GM12878 (cell line): ENCODE measurements around the gene ARHGAP30. TPM values are rescaled to one million over a fixed set of nuclear protein-coding genes. Genes with fewer than 3 reads are reported as not detected.

ENCODE experiments used
- ASH2L ChIP-seq: fragments of 300-600, 200-600 bp; sonication (generic); IDR thresholded peaks from 2 replicates; pipeline ENCODE4 v1.6.1; 2017; ENCODE audit warnings: low read depth, mild to moderate bottlenecking, borderline replicate concordance
- BHLHE40 ChIP-seq, 2 experiments: fragments of 450-650 bp in 1 of 2; IDR thresholded peaks; 2 replicates each; pipeline ENCODE4 v1.6.1; 2011 to 2017; ENCODE audit warnings: low read depth in 2 of 2, borderline replicate concordance in 1 of 2, improper control_type of control experiment in 1 of 2, low read length in 1 of 2, mild to moderate bottlenecking in 1 of 2
- BMI1 ChIP-seq: fragments of 450-650 bp; IDR thresholded peaks from 2 replicates; pipeline ENCODE4 v1.6.1; 2016; ENCODE audit warnings: mild to moderate bottlenecking, moderate library complexity, borderline replicate concordance
- CBX5 ChIP-seq: sonication (generic); IDR thresholded peaks from 2 replicates; pipeline ENCODE4 v1.6.1; 2016; ENCODE audit warnings: low read depth, moderate library complexity, mild to moderate bottlenecking, inconsistent platforms
- EED ChIP-seq: sonication (generic); IDR thresholded peaks from 2 replicates; pipeline ENCODE4 v1.6.1; 2016; ENCODE audit warnings: antibody characterized with exemption, low read depth
- EP300 ChIP-seq, 2 experiments: fragments of 150-350 bp in 1 of 2; IDR thresholded peaks; 2 replicates each; pipeline ENCODE4 v1.6.1; 2011 to 2012; ENCODE audit warnings: low read depth in 2 of 2, low read length in 2 of 2, borderline replicate concordance in 1 of 2, improper control_type of control experiment in 1 of 2, inconsistent platforms in 1 of 2; ENCODE audit not compliant: control insufficient read depth in 1 of 2
- ETV6 ChIP-seq, 2 experiments: fragments of 450-650 bp in 1 of 2; IDR thresholded peaks in 1 of 2; conservative IDR thresholded peaks in 1 of 2; 2 replicates each; pipeline ENCODE4 v1.6.1; 2014; ENCODE audit warnings: antibody characterized with exemption in 1 of 2, borderline replicate concordance in 1 of 2, low read depth in 1 of 2, mild to moderate bottlenecking in 1 of 2, moderate library complexity in 1 of 2
- GABPA ChIP-seq: IDR thresholded peaks from 2 replicates; pipeline ENCODE4 v1.6.1; 2014; ENCODE audit warnings: antibody characterized with exemption, low read depth, mild to moderate bottlenecking, inconsistent platforms
- GATAD2B ChIP-seq: fragments of 450-650 bp; conservative IDR thresholded peaks from 2 replicates; pipeline ENCODE4 v1.6.1; 2017; ENCODE audit warnings: low read depth, mild to moderate bottlenecking, moderate library complexity
- IRF4 ChIP-seq: IDR thresholded peaks from 2 replicates; pipeline ENCODE4 v1.6.1; 2011; ENCODE audit warnings: low read depth, low read length
- MTA2 ChIP-seq: fragments of 450-650 bp; IDR thresholded peaks from 2 replicates; pipeline ENCODE4 v1.6.1; 2016; ENCODE audit warnings: low read depth, mild to moderate bottlenecking, moderate library complexity
- NFYB ChIP-seq: IDR thresholded peaks from 2 replicates; pipeline ENCODE4 v1.6.1; 2011; ENCODE audit warnings: low read depth, mild to moderate bottlenecking, low read length, improper control_type of control experiment, moderate library complexity; ENCODE audit not compliant: insufficient read depth
- NR2C1 ChIP-seq: fragments of 450-650 bp; IDR thresholded peaks from 2 replicates; pipeline ENCODE4 v1.6.1; 2017; ENCODE audit warnings: antibody characterized with exemption, mild to moderate bottlenecking, moderate library complexity
- POLR2A ChIP-seq: IDR thresholded peaks from 2 replicates; pipeline ENCODE4 v1.6.1; 2011; ENCODE audit warnings: low read depth, mild to moderate bottlenecking, low read length
- POLR2AphosphoS5 ChIP-seq: IDR thresholded peaks from 2 replicates; pipeline ENCODE4 v1.6.1; 2011; ENCODE audit warnings: mild to moderate bottlenecking, low read length, inconsistent platforms
- SIN3A ChIP-seq: IDR thresholded peaks from 2 replicates; pipeline ENCODE4 v1.6.1; 2012; ENCODE audit warnings: low read depth, low read length, improper control_type of control experiment
- SMAD1 ChIP-seq: fragments of 450-650 bp; IDR thresholded peaks from 2 replicates; pipeline ENCODE4 v1.6.1; 2018; ENCODE audit warnings: mild to moderate bottlenecking, low read depth; ENCODE audit not compliant: partially characterized antibody
- SMARCA5 ChIP-seq: fragments of 450-650 bp; IDR thresholded peaks from 2 replicates; pipeline ENCODE4 v1.6.1; 2017; ENCODE audit warnings: mild to moderate bottlenecking
- SPI1 ChIP-seq: IDR thresholded peaks from 2 replicates; pipeline ENCODE4 v1.6.1; 2011; ENCODE audit warnings: low read depth, mild to moderate bottlenecking, low read length, moderate library complexity, borderline replicate concordance; ENCODE audit not compliant: insufficient read depth
- TBL1XR1 ChIP-seq: IDR thresholded peaks from 2 replicates; pipeline ENCODE4 v1.6.1; 2012; ENCODE audit warnings: low read depth, low read length, improper control_type of control experiment
- ZNF24 ChIP-seq: fragments of 450-650 bp; IDR thresholded peaks from 2 replicates; pipeline ENCODE4 v1.6.1; 2017; ENCODE audit warnings: antibody characterized with exemption, mild to moderate bottlenecking
- polyA plus RNA-seq, 11 experiments: library from polyadenylated mRNA; depleted of rRNA in 4 of 11; unstranded in 6 of 11; stranded (reverse) in 5 of 11; fragments of >200 nt; fragmentation: Nextera tagmentation in 4 of 11; fragmentation: Illumina TruSeq in 1 of 11; extraction: Ambion mirVana in 4 of 11; extraction: Trizol in 1 of 11; gene quantifications; 1 replicate in 1 of 11; 2 replicates in 10 of 11; pipeline versions ENCODE4 v1.2.1 to v1.2.3, GENCODE V29; 2011 to 2016; ENCODE audit warnings: inconsistent platforms in 2 of 11, missing spikeins in 2 of 11, low read depth in 1 of 11
- total RNA-seq, 4 experiments: library from RNA; depleted of rRNA in 3 of 4; stranded (reverse); fragments of >200 nt in 3 of 4; fragmentation: Illumina TruSeq in 1 of 4; extraction: Trizol in 1 of 4; gene quantifications; 2 replicates each; pipeline versions ENCODE4 v1.2.1 to v1.2.3, GENCODE V29; 2013 to 2021
- TF ChIP-seq, protein P1 (sequence below): fragments of 450-650 bp; formaldehyde crosslinking; IDR thresholded peaks from 2 replicates; pipeline ENCODE4 v1.5.0; 2022; ENCODE audit warnings: mild to moderate bottlenecking, missing genetic modification characterization
- TF ChIP-seq, protein P2 (sequence below): fragments of 450-650 bp; IDR thresholded peaks from 2 replicates; pipeline ENCODE4 v1.6.1; 2016; ENCODE audit warnings: mild to moderate bottlenecking
- TF ChIP-seq, protein P3 (sequence below): IDR thresholded peaks from 2 replicates; pipeline ENCODE4 v1.6.1; 2012; ENCODE audit warnings: low read depth, low read length, improper control_type of control experiment

The ARHGAP30 gene
- total and polyA plus RNA-seq, 10 of the 15 experiments (the other 5 are each of a cell fraction or from before 2014, with no cell fraction given): 12.9 to 143 (median 76.3) TPM

DNA sequence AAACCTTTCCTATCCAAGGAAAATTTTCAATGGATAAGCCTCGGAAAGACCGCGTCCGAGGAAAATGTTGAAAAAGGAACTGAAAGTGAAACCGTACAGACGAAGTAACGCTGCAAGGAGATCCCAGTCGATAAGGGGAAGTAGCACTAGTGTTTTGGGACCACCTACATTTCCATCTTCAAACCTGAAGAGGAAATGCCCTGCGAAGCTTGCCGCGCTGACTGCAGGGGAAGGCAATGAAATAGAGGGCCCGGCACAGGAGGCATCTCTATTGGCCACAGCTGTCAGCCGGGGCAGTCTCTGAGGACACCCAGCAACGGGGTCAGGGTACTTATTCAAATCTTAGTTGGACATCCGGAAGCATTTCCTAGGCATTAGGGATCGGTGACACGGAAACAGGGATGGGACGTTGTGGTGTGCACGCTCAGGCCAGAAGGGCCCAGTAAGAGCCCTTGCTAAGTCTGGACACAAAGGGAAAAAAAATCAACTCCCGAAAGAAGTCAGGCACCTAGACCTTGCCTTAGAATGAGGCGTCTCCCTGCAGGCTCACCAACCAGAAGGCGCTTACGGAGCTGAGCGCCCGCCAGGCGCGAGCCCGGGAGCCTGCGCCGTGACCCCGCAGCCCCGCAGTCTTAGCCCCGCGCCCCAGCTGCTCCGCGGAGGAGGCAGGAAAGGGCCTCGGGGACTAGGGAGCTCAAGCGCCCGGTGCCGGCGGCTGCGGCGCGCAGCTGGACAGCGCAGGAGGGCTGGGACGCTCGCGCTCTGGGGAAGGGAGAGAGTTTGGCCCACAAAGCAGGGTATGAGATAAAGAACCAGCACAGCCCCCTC, 24.6 kb downstream of the ARHGAP30 start (continued):
- TF ChIP-seq, protein P1, sequence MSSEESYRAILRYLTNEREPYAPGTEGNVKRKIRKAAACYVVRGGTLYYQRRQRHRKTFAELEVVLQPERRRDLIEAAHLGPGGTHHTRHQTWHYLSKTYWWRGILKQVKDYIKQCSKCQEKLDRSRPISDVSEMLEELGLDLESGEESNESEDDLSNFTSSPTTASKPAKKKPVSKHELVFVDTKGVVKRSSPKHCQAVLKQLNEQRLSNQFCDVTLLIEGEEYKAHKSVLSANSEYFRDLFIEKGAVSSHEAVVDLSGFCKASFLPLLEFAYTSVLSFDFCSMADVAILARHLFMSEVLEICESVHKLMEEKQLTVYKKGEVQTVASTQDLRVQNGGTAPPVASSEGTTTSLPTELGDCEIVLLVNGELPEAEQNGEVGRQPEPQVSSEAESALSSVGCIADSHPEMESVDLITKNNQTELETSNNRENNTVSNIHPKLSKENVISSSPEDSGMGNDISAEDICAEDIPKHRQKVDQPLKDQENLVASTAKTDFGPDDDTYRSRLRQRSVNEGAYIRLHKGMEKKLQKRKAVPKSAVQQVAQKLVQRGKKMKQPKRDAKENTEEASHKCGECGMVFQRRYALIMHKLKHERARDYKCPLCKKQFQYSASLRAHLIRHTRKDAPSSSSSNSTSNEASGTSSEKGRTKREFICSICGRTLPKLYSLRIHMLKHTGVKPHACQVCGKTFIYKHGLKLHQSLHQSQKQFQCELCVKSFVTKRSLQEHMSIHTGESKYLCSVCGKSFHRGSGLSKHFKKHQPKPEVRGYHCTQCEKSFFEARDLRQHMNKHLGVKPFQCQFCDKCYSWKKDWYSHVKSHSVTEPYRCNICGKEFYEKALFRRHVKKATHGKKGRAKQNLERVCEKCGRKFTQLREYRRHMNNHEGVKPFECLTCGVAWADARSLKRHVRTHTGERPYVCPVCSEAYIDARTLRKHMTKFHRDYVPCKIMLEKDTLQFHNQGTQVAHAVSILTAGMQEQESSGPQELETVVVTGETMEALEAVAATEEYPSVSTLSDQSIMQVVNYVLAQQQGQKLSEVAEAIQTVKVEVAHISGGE (CRISPR knock-in tag): no peak
- TF ChIP-seq, protein P2, sequence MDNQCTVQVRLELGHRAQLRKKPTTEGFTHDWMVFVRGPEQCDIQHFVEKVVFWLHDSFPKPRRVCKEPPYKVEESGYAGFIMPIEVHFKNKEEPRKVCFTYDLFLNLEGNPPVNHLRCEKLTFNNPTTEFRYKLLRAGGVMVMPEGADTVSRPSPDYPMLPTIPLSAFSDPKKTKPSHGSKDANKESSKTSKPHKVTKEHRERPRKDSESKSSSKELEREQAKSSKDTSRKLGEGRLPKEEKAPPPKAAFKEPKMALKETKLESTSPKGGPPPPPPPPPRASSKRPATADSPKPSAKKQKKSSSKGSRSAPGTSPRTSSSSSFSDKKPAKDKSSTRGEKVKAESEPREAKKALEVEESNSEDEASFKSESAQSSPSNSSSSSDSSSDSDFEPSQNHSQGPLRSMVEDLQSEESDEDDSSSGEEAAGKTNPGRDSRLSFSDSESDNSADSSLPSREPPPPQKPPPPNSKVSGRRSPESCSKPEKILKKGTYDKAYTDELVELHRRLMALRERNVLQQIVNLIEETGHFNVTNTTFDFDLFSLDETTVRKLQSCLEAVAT: peak; percentile 67
- no peak; the same call in 1 of the 2 replicates for TF ChIP-seq ZNF24
- TF ChIP-seq GATAD2B: peak; percentile 49; the same call in 1 of the 2 replicates
- no peak for TF ChIP-seq BMI1
- peak; percentile 97 for TF ChIP-seq SPI1
- TF ChIP-seq NFYB: 0 out of 2 replicates have a peak, but pooled peaks have one; percentile 39
- 0 out of 2 replicates have a peak, but pooled peaks have one; percentile 23 for TF ChIP-seq CBX5
- TF ChIP-seq EP300 (IDR thresholded peaks at IDR 0.05; ENCODE audit: borderline replicate concordance in 1 of 2, control insufficient read depth in 1 of 2, low read depth in 2 of 2, low read length in 2 of 2): peak in 1 of 2 experiments; percentile 73; a peak in 3 of 4 replicates
- TF ChIP-seq POLR2AphosphoS5: peak; percentile 38; the same call in 1 of the 2 replicates
- peak in 1 of 2 experiments; percentile 93; a peak in 2 of 4 replicates for TF ChIP-seq ETV6 (conservative IDR thresholded peaks at IDR 0.05 in 1 of 2, IDR thresholded peaks at IDR 0.05 in 1 of 2; ENCODE audit: borderline replicate concordance in 1 of 2, low read depth in 1 of 2)
- TF ChIP-seq SMARCA5: 0 out of 2 replicates have a peak, but pooled peaks have one; percentile 30
- peak; percentile 81; the same call in 1 of the 2 replicates for TF ChIP-seq NR2C1
- TF ChIP-seq MTA2: peak; percentile 68
- peak; percentile 93 for TF ChIP-seq IRF4
- no peak for TF ChIP-seq TBL1XR1
- peak; percentile 97 for TF ChIP-seq EED
- 0 out of 2 replicates have a peak, but pooled peaks have one; percentile 33 for TF ChIP-seq SIN3A
- TF ChIP-seq POLR2A: peak; percentile 1; the same call in 1 of the 2 replicates
- TF ChIP-seq ASH2L: 0 out of 2 replicates have a peak, but pooled peaks have one; percentile 40
- TF ChIP-seq GABPA: peak; percentile 36; the same call in 1 of the 2 replicates
- TF ChIP-seq, protein P3, sequence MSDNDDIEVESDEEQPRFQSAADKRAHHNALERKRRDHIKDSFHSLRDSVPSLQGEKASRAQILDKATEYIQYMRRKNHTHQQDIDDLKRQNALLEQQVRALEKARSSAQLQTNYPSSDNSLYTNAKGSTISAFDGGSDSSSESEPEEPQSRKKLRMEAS: 0 out of 2 replicates have a peak, but pooled peaks have one; percentile 22
- TF ChIP-seq BHLHE40 (IDR thresholded peaks at IDR 0.05; ENCODE audit: borderline replicate concordance in 1 of 2, low read depth in 2 of 2, low read length in 1 of 2): 0 out of 4 replicates have a peak, but pooled peaks of 1 of the 2 experiments have one; percentile 6
- TF ChIP-seq SMAD1: peak; percentile 30
